Liver (tissue), 9 donors: ENCODE data around the gene LDAH. TPM values are rescaled to one million over a fixed set of nuclear protein-coding genes. Genes with fewer than 3 reads are reported as not detected.

Experiments used
- DNase-seq: peaks from one replicate; pipeline ENCODE4 v3.0.0-alpha.2; 2017; ENCODE audit warnings: low spot score
- H3K27ac ChIP-seq, 2 donors: one replicate each; pipeline ENCODE4 v1.7.0; 2013; ENCODE audit warnings: inconsistent platforms in 2 of 2, low read length in 2 of 2, control low read depth in 1 of 2, low read depth in 1 of 2, mild to moderate bottlenecking in 1 of 2
- H3K27me3 ChIP-seq, 4 donors: one replicate each; pipeline versions ENCODE4 v1.6.1 to v1.7.0; 2013; ENCODE audit warnings: low read length in 3 of 4, inconsistent platforms in 1 of 4, mild to moderate bottlenecking in 1 of 4, moderate library complexity in 1 of 4; ENCODE audit not compliant: control insufficient read depth in 4 of 4, insufficient read depth in 4 of 4
- H3K36me3 ChIP-seq, 4 donors: one replicate each; pipeline versions ENCODE4 v1.6.1 to v1.7.0; 2013; ENCODE audit warnings: low read length in 3 of 4, mild to moderate bottlenecking in 3 of 4, low read depth in 1 of 4, moderate library complexity in 1 of 4; ENCODE audit not compliant: control insufficient read depth in 4 of 4, insufficient read depth in 3 of 4
- H3K4me1 ChIP-seq, 4 donors: one replicate each; pipeline versions ENCODE4 v1.6.1 to v1.7.0; 2013; ENCODE audit warnings: low read length in 3 of 4, mild to moderate bottlenecking in 3 of 4, moderate library complexity in 1 of 4; ENCODE audit not compliant: control insufficient read depth in 4 of 4, insufficient read depth in 4 of 4
- H3K4me3 ChIP-seq, 3 donors: one replicate each; pipeline versions ENCODE4 v1.6.1 to v1.7.0; 2013; ENCODE audit warnings: low read length in 3 of 3, control low read depth in 1 of 3, low read depth in 1 of 3, mild to moderate bottlenecking in 1 of 3
- H3K9ac ChIP-seq, 2 donors: one replicate each; pipeline ENCODE4 v1.7.0; 2013; ENCODE audit warnings: low read length in 2 of 2, mild to moderate bottlenecking in 2 of 2, moderate library complexity in 2 of 2, control low read depth in 1 of 2, low read depth in 1 of 2
- H3K9me3 ChIP-seq, 4 donors: one replicate each; pipeline versions ENCODE4 v1.6.1 to v1.7.0; 2013; ENCODE audit warnings: low read length in 3 of 4; ENCODE audit not compliant: control insufficient read depth in 4 of 4
- ATF3 ChIP-seq: IDR thresholded peaks from 2 replicates; pipeline ENCODE4 v1.6.1; 2016; ENCODE audit warnings: antibody characterized with exemption
- CTCF ChIP-seq: fragments of 150-350 bp; IDR thresholded peaks from 2 replicates; pipeline ENCODE4 v1.5.1; 2017; ENCODE audit warnings: improper control_type of control experiment, low read depth, low read length; ENCODE audit not compliant: missing input control
- EGR1 ChIP-seq, 2 donors: IDR thresholded peaks; 2 replicates each; pipeline ENCODE4 v1.6.1; 2016 to 2018; ENCODE audit warnings: antibody characterized with exemption in 2 of 2, low read depth in 2 of 2
- FOXA1 ChIP-seq: IDR thresholded peaks from 2 replicates; pipeline ENCODE4 v1.6.1; 2016; ENCODE audit warnings: antibody characterized with exemption
- FOXA2 ChIP-seq: IDR thresholded peaks from 2 replicates; pipeline ENCODE4 v1.6.1; 2016; ENCODE audit warnings: antibody characterized with exemption
- GABPA ChIP-seq, 2 donors: IDR thresholded peaks in 1 of 2; conservative IDR thresholded peaks in 1 of 2; 2 replicates each; pipeline ENCODE4 v1.6.1; 2016; ENCODE audit warnings: antibody characterized with exemption in 2 of 2, mild to moderate bottlenecking in 1 of 2, moderate library complexity in 1 of 2
- HNF4A ChIP-seq, 2 donors: conservative IDR thresholded peaks; 2 replicates each; pipeline ENCODE4 v1.6.1; 2016; ENCODE audit warnings: antibody characterized with exemption in 2 of 2, mild to moderate bottlenecking in 2 of 2
- HNF4G ChIP-seq: IDR thresholded peaks from 2 replicates; pipeline ENCODE4 v1.6.1; 2016; ENCODE audit warnings: antibody characterized with exemption
- JUND ChIP-seq, 2 donors: IDR thresholded peaks; 2 replicates each; pipeline ENCODE4 v1.6.1; 2016; ENCODE audit warnings: antibody characterized with exemption in 2 of 2
- MAX ChIP-seq: IDR thresholded peaks from 2 replicates; pipeline ENCODE4 v1.6.1; 2016; ENCODE audit warnings: antibody characterized with exemption
- NR2F2 ChIP-seq: IDR thresholded peaks from 2 replicates; pipeline ENCODE4 v1.6.1; 2016; ENCODE audit warnings: antibody characterized with exemption
- RAD21 ChIP-seq, 2 donors: IDR thresholded peaks; 2 replicates each; pipeline ENCODE4 v1.6.1; 2016; ENCODE audit warnings: antibody characterized with exemption in 2 of 2, mild to moderate bottlenecking in 2 of 2
- REST ChIP-seq: IDR thresholded peaks from 2 replicates; pipeline ENCODE4 v1.6.1; 2016; ENCODE audit warnings: antibody characterized with exemption, mild to moderate bottlenecking
- RXRA ChIP-seq, 2 donors: IDR thresholded peaks; 2 replicates each; pipeline ENCODE4 v1.6.1; 2017 to 2018; ENCODE audit warnings: antibody characterized with exemption in 2 of 2, mild to moderate bottlenecking in 1 of 2
- SP1 ChIP-seq: IDR thresholded peaks from 2 replicates; pipeline ENCODE4 v1.6.1; 2018; ENCODE audit warnings: antibody characterized with exemption, mild to moderate bottlenecking
- TAF1 ChIP-seq: conservative IDR thresholded peaks from 2 replicates; pipeline ENCODE4 v1.6.1; 2016; ENCODE audit warnings: antibody characterized with exemption, mild to moderate bottlenecking
- YY1 ChIP-seq: IDR thresholded peaks from 2 replicates; pipeline ENCODE4 v1.6.1; 2016; ENCODE audit warnings: antibody characterized with exemption, mild to moderate bottlenecking
- ZBTB33 ChIP-seq: IDR thresholded peaks from 2 replicates; pipeline ENCODE4 v1.6.1; 2016; ENCODE audit warnings: antibody characterized with exemption
- WGBS: extraction: QIAGEN DNeasy Blood & Tissue Kit; methylation state at CpG from one replicate; pipeline ENCODE4 v1.1.7; 2013; 5-methylcytosine and 5-hydroxymethylcytosine counted together
- polyA plus RNA-seq, 2 donors: library from polyadenylated mRNA; stranded (reverse) in 1 of 2; unstranded in 1 of 2; fragments of 200-250 nt in 1 of 2; fragments of >200 nt in 1 of 2; fragmentation: Nextera tagmentation in 1 of 2; extraction: Ambion mirVana in 1 of 2; gene quantifications; one replicate each; pipeline versions ENCODE4 v1.2.1 to v1.2.3, GENCODE V29; 2013 to 2015
- total RNA-seq, 2 donors: library from RNA; depleted of rRNA; stranded (reverse); fragments of >200 nt; gene quantifications; one replicate each; pipeline ENCODE4 v1.2.3, GENCODE V29; 2014
- donor health status: healthy.
- donor health status: healthy.
- donor health status: healthy.
- donor health status: healthy.
- donor health status: healthy.

The LDAH gene
- total and polyA plus RNA-seq, 4 donors = 5.8 to 17.7 (median 9.7) TPM

- no peak for TF ChIP-seq ZBTB33
Observed at GRCh38 chr2:20823917-20824316, 1.0 kb upstream of the LDAH start (continued).

- Histone ChIP-seq H3K36me3 (no peaks in the 10 kb centered on the region), H3K27ac (no peak overlapping the region), H3K27me3 (no peaks in the 10 kb centered on the region), H3K9me3 (no peaks in the 10 kb centered on the region), H3K9ac (no peak overlapping the region), H3K4me3 (no peak overlapping the region), H3K4me1 (peaks cover 0 to 3% (median 0%) of the 10 kb centered on the region in 4 donors)
- TF ChIP-seq CTCF (no peak), TAF1 (no peak), SP1 (no peak), HNF4G (no peak), FOXA2 (no peak), RXRA (IDR thresholded peaks at IDR 0.05) (no peak), ZBTB33 (no peak), RAD21 (IDR thresholded peaks at IDR 0.05) (no peak), REST (no peak), JUND (IDR thresholded peaks at IDR 0.05) (no peak), NR2F2 (no peak), GABPA (IDR thresholded peaks at IDR 0.05 in 1 of 2, conservative IDR thresholded peaks at IDR 0.05 in 1 of 2) (no peak), YY1 (no peak), MAX (no peak), EGR1 (IDR thresholded peaks at IDR 0.05; ENCODE audit: low read depth in 2 of 2) (no peak), HNF4A (conservative IDR thresholded peaks at IDR 0.05) (no peak), FOXA1 (no peak), ATF3 (no peak)
- 79% methylated on average over 2 of the region's 2 CpGs for WGBS
- no peak for DNase-seq
Observed at GRCh38 chr2:20818820-20819219, 4.1 kb downstream of the LDAH start.
